ENCODE data around the gene HEATR1. TPM values are rescaled to one million over a fixed set of nuclear protein-coding genes. Genes with fewer than 3 reads are reported as not detected.

Gene HEATR1
- total RNA-seq, 1 experiment from 2014 or later: 68.3 TPM

GRCh38 chr1:236645016-236645680 is 40.8 kb upstream of the HEATR1 start (continued):
- TF ChIP-seq FOSL1 (IDR thresholded peaks at IDR 0.05; ENCODE audit: low read depth) (no peak), EZH2phosphoT487 (IDR thresholded peaks at IDR 0.05; ENCODE audit: borderline replicate concordance) (no peak)

- no peak overlapping the region for H3K4me3 ChIP-seq (replicated peaks in 1 of 2; ENCODE audit: low read depth in 1 of 2, low read length in 2 of 2)
- no peaks in the 10 kb centered on the region for H3K9me3 ChIP-seq (ENCODE audit: control insufficient read depth in 1 of 2, insufficient read depth in 1 of 2, low read depth in 1 of 2, low read length in 2 of 2)
- no peaks in the 10 kb centered on the region for H3K79me2 ChIP-seq (ENCODE audit: insufficient read depth, low read length)
- no peaks in the 10 kb centered on the region for H3K4me1 ChIP-seq (ENCODE audit: control insufficient read depth in 1 of 2, insufficient read depth in 2 of 2, low read length in 2 of 2)
- ChIA-PET CTCF (no interaction called here), RAD21 (ENCODE audit: low non-redundant PET in 1 of 2, low total read pairs in 2 of 2, uncharacterized antibody in 2 of 2, unreplicated experiment in 2 of 2) (no interaction called here), POLR2A (no interaction called here)
- H3K36me3 ChIP-seq (ENCODE audit: control insufficient read depth in 1 of 2, insufficient read depth in 2 of 2, low read length in 2 of 2): no peaks in the 10 kb centered on the region
- TF ChIP-seq SRF (IDR thresholded peaks at IDR 0.05; ENCODE audit: low read depth) (no peak), SIN3A (IDR thresholded peaks at IDR 0.05; ENCODE audit: low read depth) (no peak), TCF7L2 (IDR thresholded peaks at IDR 0.05; ENCODE audit: borderline replicate concordance, extremely low read depth, insufficient read depth, insufficient read length) (no peak), ATF3 (IDR thresholded peaks at IDR 0.05) (no peak), CTCF (IDR thresholded peaks at IDR 0.05 in 2 of 3, conservative IDR thresholded peaks at IDR 0.05 in 1 of 3; ENCODE audit: borderline replicate concordance in 1 of 3, insufficient read depth in 1 of 3, low read depth in 2 of 3, low read length in 2 of 3) (no peak), ZNF274 (IDR thresholded peaks at IDR 0.05; ENCODE audit: low read depth, low read length) (no peak), EGR1 (IDR thresholded peaks at IDR 0.05; ENCODE audit: low read depth) (no peak), ZFX (IDR thresholded peaks at IDR 0.05) (no peak), EZH2 (IDR thresholded peaks at IDR 0.05) (no peak), CBX3 (IDR thresholded peaks at IDR 0.05; ENCODE audit: low read depth) (no peak)
- TF ChIP-seq, protein P1, sequence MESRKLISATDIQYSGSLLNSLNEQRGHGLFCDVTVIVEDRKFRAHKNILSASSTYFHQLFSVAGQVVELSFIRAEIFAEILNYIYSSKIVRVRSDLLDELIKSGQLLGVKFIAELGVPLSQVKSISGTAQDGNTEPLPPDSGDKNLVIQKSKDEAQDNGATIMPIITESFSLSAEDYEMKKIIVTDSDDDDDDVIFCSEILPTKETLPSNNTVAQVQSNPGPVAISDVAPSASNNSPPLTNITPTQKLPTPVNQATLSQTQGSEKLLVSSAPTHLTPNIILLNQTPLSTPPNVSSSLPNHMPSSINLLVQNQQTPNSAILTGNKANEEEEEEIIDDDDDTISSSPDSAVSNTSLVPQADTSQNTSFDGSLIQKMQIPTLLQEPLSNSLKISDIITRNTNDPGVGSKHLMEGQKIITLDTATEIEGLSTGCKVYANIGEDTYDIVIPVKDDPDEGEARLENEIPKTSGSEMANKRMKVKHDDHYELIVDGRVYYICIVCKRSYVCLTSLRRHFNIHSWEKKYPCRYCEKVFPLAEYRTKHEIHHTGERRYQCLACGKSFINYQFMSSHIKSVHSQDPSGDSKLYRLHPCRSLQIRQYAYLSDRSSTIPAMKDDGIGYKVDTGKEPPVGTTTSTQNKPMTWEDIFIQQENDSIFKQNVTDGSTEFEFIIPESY (IDR thresholded peaks at IDR 0.05; ENCODE audit: extremely low read depth, insufficient replicate concordance, low read length): no peak
- ATAC-seq (no peak), DNase-seq (ENCODE audit: low read depth, low spot score) (no peak)
- no peak overlapping the region for H3K9ac ChIP-seq (ENCODE audit: low read length)
- no peak overlapping the region for H3K4me2 ChIP-seq (ENCODE audit: low read length)
- peaks cover 10% of the 10 kb centered on the region; the same call in 1 of the 2 replicates for H3K27me3 ChIP-seq (ENCODE audit: insufficient read depth, low read length)
- no peak overlapping the region for H2AFZ ChIP-seq (ENCODE audit: low read depth, low read length, poor library complexity, severe bottlenecking)
- H4K20me1 ChIP-seq (ENCODE audit: insufficient read depth): no peaks in the 10 kb centered on the region
- no peak overlapping the region for H3K27ac ChIP-seq (ENCODE audit: low read depth, low read length)
- H3K9me2 ChIP-seq (ENCODE audit: insufficient read depth): no peaks in the 10 kb centered on the region
- BruUV-seq (replicated peaks): no TSS peak
- intact Hi-C loops (cut with micrococcal nuclease): no loop called here
Measured at GRCh38 chr1:236642763-236643162, 38.4 kb upstream of the HEATR1 start.

Measured in HCT116 (cell line).